HepG2 (cell line): ENCODE measurements around the gene ZFP36. TPM values are rescaled to one million over a fixed set of nuclear protein-coding genes. Genes with fewer than 3 reads are reported as not detected.

Source experiments
- ATAC-seq: fragments of 200-7000 bp; cut with Tn5 transposase; 3 replicates; pipeline ENCODE4 v1.9.1; 2020; ENCODE audit warnings: mild to moderate bottlenecking, moderate library complexity
- BruUV-seq: library from RNA; stranded (reverse); fragments of 400-500 nt; replicated peaks from 2 replicates; lab custom pipeline; 2021; lab: Mats Ljungman, UMichigan
- CTCF ChIA-PET: fragments of 300-600 bp; formaldehyde crosslinking; extraction: SDS; loops from one replicate; lab custom pipeline; 2021; ENCODE audit warnings: low total read pairs, inconsistent platforms, low intra/inter-chr PET ratio; lab: Yijun Ruan, JAX
- POLR2A ChIA-PET: fragments of 350-600 bp; sonication (Branson Sonifier 250); formaldehyde crosslinking; loops from one replicate; lab custom pipeline; 2020; ENCODE audit warnings: antibody characterized with exemption, inconsistent platforms; lab: Yijun Ruan, JAX
- DNase-seq: peaks from one replicate; pipeline ENCODE4 v3.0.0-alpha.2; 2015; ENCODE audit warnings: low spot score
- FAIRE-seq: peaks from 3 replicates; lab custom pipeline; 2011; peaks lifted over from hg19 to GRCh38; lab: Jason Lieb, UNC
- H2AFZ ChIP-seq: one replicate; pipeline ENCODE4 v1.6.1; 2011; ENCODE audit warnings: low read length, inconsistent platforms
- H3K27ac ChIP-seq: fragments of 300-600 bp; 3 replicates; pipeline ENCODE4 v1.8.0; 2011; ENCODE audit warnings: mixed run types, mild to moderate bottlenecking, mixed read lengths, low read length, inconsistent platforms; ENCODE audit not compliant: insufficient read depth; ENCODE audit errors: extremely low read length
- H3K27me3 ChIP-seq, 2 experiments: fragments of 200-600 bp in 1 of 2; 2 replicates in 1 of 2; 3 replicates in 1 of 2; pipeline versions ENCODE4 v1.6.0 to v1.8.0; 2011; ENCODE audit warnings: low read length in 2 of 2, mild to moderate bottlenecking in 2 of 2, moderate library complexity in 2 of 2, inconsistent platforms in 1 of 2; ENCODE audit not compliant: insufficient read depth in 2 of 2, control insufficient read depth in 1 of 2
- H3K36me3 ChIP-seq, 2 experiments: fragments of 200-600 bp in 1 of 2; replicated peaks in 1 of 2; 2 replicates in 1 of 2; 3 replicates in 1 of 2; pipeline versions ENCODE4 v1.5.1 to v1.8.0; 2011; ENCODE audit warnings: low read length in 2 of 2, inconsistent platforms in 1 of 2; ENCODE audit not compliant: insufficient read depth in 2 of 2, control insufficient read depth in 1 of 2
- H3K4me1 ChIP-seq: 2 replicates; pipeline ENCODE4 v1.5.1; 2012; ENCODE audit warnings: low read length, inconsistent platforms; ENCODE audit not compliant: insufficient read depth
- H3K4me2 ChIP-seq: 2 replicates; pipeline ENCODE4 v1.6.0; 2011; ENCODE audit warnings: low read depth, low read length, inconsistent platforms
- H3K4me3 ChIP-seq, 3 experiments: fragments of 200-600 bp in 1 of 3; sonication (generic), shearing (Covaris generic) in 1 of 3; replicated peaks in 1 of 3; 2 replicates each; pipeline ENCODE4 v1.5.1; 2011 to 2016; ENCODE audit warnings: low read length in 3 of 3, inconsistent platforms in 2 of 3, low read depth in 2 of 3, mild to moderate bottlenecking in 2 of 3, control low read depth in 1 of 3, mixed read lengths in 1 of 3; ENCODE audit not compliant: insufficient read depth in 1 of 3
- H3K79me2 ChIP-seq: one replicate; pipeline ENCODE4 v1.6.1; 2011; ENCODE audit warnings: low read length, inconsistent platforms; ENCODE audit not compliant: insufficient read depth
- H3K9ac ChIP-seq: 2 replicates; pipeline ENCODE4 v1.6.0; 2011; ENCODE audit warnings: mild to moderate bottlenecking, low read depth, low read length, inconsistent platforms; ENCODE audit not compliant: insufficient read depth
- H3K9me3 ChIP-seq: 2 replicates; pipeline ENCODE4 v1.5.1; 2012; ENCODE audit warnings: mild to moderate bottlenecking, low read length
- H4K20me1 ChIP-seq: 2 replicates; pipeline ENCODE4 v1.6.0; 2011; ENCODE audit warnings: inconsistent platforms, mild to moderate bottlenecking, low read length, moderate library complexity; ENCODE audit not compliant: insufficient read depth
- ASH2L ChIP-seq: fragments of 300-600, 200-600 bp; sonication (generic); IDR thresholded peaks from 2 replicates; pipeline ENCODE4 v1.7.0; 2017; ENCODE audit warnings: low read depth, mild to moderate bottlenecking, moderate library complexity, mixed read lengths, low read length; ENCODE audit not compliant: insufficient read length
- FOXA3 ChIP-seq: IDR thresholded peaks from 2 replicates; pipeline ENCODE4 v1.6.1; 2016; ENCODE audit warnings: missing genetic modification reagents, missing compliant biosample characterization
- HMG20A ChIP-seq: IDR thresholded peaks from 2 replicates; pipeline ENCODE4 v1.6.1; 2016; ENCODE audit warnings: borderline replicate concordance
- MAZ ChIP-seq, 2 experiments: sonication (generic) in 1 of 2; formaldehyde crosslinking in 1 of 2; IDR thresholded peaks; 2 replicates each; pipeline versions ENCODE4 v1.5.0 to v1.6.1; 2012 to 2020; ENCODE audit warnings: low read depth in 2 of 2, mild to moderate bottlenecking in 2 of 2, borderline replicate concordance in 1 of 2, improper control_type of control experiment in 1 of 2, low read length in 1 of 2, missing genetic modification reagents in 1 of 2, moderate library complexity in 1 of 2
- MTERF4 ChIP-seq: sonication (generic); formaldehyde crosslinking; IDR thresholded peaks from 2 replicates; pipeline ENCODE4 v1.8.0; 2023; ENCODE audit warnings: mild to moderate bottlenecking, missing genetic modification reagents
- TCF7L2 ChIP-seq: IDR thresholded peaks from 2 replicates; pipeline ENCODE4 v1.6.1; 2011; ENCODE audit warnings: mild to moderate bottlenecking, low read depth, low read length, moderate library complexity
- ZBTB7B ChIP-seq: sonication (generic); formaldehyde crosslinking; IDR thresholded peaks from 2 replicates; pipeline ENCODE4 v1.4.0; 2020; ENCODE audit warnings: missing genetic modification reagents
- ZFP36L1 ChIP-seq: sonication (generic); formaldehyde crosslinking; IDR thresholded peaks from 2 replicates; pipeline ENCODE4 v1.8.0; 2022; ENCODE audit warnings: mild to moderate bottlenecking, missing genetic modification reagents, moderate library complexity
- ZFY ChIP-seq: sonication (generic); formaldehyde crosslinking; IDR thresholded peaks from 2 replicates; pipeline ENCODE4 v1.4.0; 2020; ENCODE audit warnings: missing genetic modification reagents
- ZNF24 ChIP-seq: fragments of 450-650 bp; IDR thresholded peaks from 2 replicates; pipeline ENCODE4 v1.6.1; 2017; ENCODE audit warnings: antibody characterized with exemption, mild to moderate bottlenecking
- ZNF44 ChIP-seq: sonication (generic); formaldehyde crosslinking; IDR thresholded peaks from 2 replicates; pipeline ENCODE4 v1.5.1; 2020; ENCODE audit warnings: mild to moderate bottlenecking, missing genetic modification reagents
- ZNF558 ChIP-seq: sonication (generic); formaldehyde crosslinking; IDR thresholded peaks from 2 replicates; pipeline ENCODE4 v1.9.0; 2022; ENCODE audit warnings: mild to moderate bottlenecking, missing genetic modification reagents, borderline replicate concordance
- ZNF619 ChIP-seq: sonication (generic); formaldehyde crosslinking; IDR thresholded peaks from 2 replicates; pipeline ENCODE4 v1.4.0; 2020; ENCODE audit warnings: mild to moderate bottlenecking, missing genetic modification reagents
- ZNF652 ChIP-seq: IDR thresholded peaks from 2 replicates; pipeline ENCODE4 v1.6.1; 2016; ENCODE audit warnings: low read depth, borderline replicate concordance
- ZNF761 ChIP-seq: sonication (generic); formaldehyde crosslinking; conservative IDR thresholded peaks from 2 replicates; pipeline ENCODE4 v1.4.0; 2020; ENCODE audit warnings: mild to moderate bottlenecking, missing genetic modification reagents
- ZSCAN5A ChIP-seq: sonication (generic); formaldehyde crosslinking; IDR thresholded peaks from 2 replicates; pipeline ENCODE4 v1.8.0; 2022; ENCODE audit warnings: mild to moderate bottlenecking, missing genetic modification reagents, borderline replicate concordance
- WGBS: methylation state at CpG from one replicate; pipeline ENCODE4 v1.1.6; 2017; ENCODE audit warnings: low lambda C conversion rate; 5-methylcytosine and 5-hydroxymethylcytosine counted together
- in situ Hi-C: cut with HindIII; loops from 2 replicates; pipeline ENCODE4 v1.10.0; 2017; ENCODE audit warnings: low pct_unique_long_range_greater_than_20kb; ENCODE audit not compliant: extremely low pct_ligation_motif_present
- intact Hi-C: fragments of 100-400 bp; cut with micrococcal nuclease; formaldehyde crosslinking; loops from one replicate; pipeline ENCODE4 v1.10.0; 2022; ENCODE audit not compliant: unreplicated experiment
- polyA plus RNA-seq, 8 experiments: library from polyadenylated mRNA; depleted of rRNA in 3 of 8; stranded (reverse) in 7 of 8; unstranded in 1 of 8; fragments of >200 nt; fragmentation: Illumina TruSeq in 4 of 8; extraction: Trizol in 4 of 8; gene quantifications; 2 replicates each; pipeline versions ENCODE4 v1.2.1 to v1.2.3, GENCODE V29; 2011 to 2016; ENCODE audit warnings: low read depth in 4 of 8, missing spikeins in 1 of 8, mixed read lengths in 1 of 8; ENCODE audit not compliant: insufficient read depth in 1 of 8
- total RNA-seq, 5 experiments: library from RNA; depleted of rRNA; stranded (reverse); fragments of >200 nt; fragmentation: Illumina TruSeq; extraction: Trizol; gene quantifications; 2 replicates each; pipeline ENCODE4 v1.2.3, GENCODE V29; 2016; ENCODE audit warnings: low read depth in 1 of 5
- TF ChIP-seq, protein P1 (sequence below): sonication (generic); formaldehyde crosslinking; IDR thresholded peaks from 2 replicates; pipeline ENCODE4 v1.8.1; 2023; ENCODE audit warnings: missing genetic modification reagents, mild to moderate bottlenecking, borderline replicate concordance
- TF ChIP-seq, protein P2 (sequence below): IDR thresholded peaks from 2 replicates; pipeline ENCODE4 v1.6.1; 2018; ENCODE audit warnings: missing genetic modification reagents, mild to moderate bottlenecking, missing compliant biosample characterization

ZFP36 gene
- total and polyA plus RNA-seq, 2 of the 13 experiments (the other 11 are each of a cell fraction or from before 2014, with no cell fraction given), result 1.4 to 1.7 TPM

GRCh38 chr19:39409208-39410016 lies 2.8 kb downstream of the ZFP36 start:
- BruUV-seq, result no TSS peak
- ATAC-seq (no peak), FAIRE-seq (no peak), DNase-seq (peak; percentile 61)
- 8% methylated on average over 10 of the region's 52 CpGs for WGBS
- H3K4me3 ChIP-seq, result peak overlapping the region; percentile 97 to 98 (median 97)
- H3K4me1 ChIP-seq, result peaks cover 47% of the 10 kb centered on the region
- peaks cover 20% of the 10 kb centered on the region; the same call in 1 of the 2 replicates for H4K20me1 ChIP-seq
- intact Hi-C loops, result loop anchor here (5.0 to 10.0 kb wide), 3 partner anchors 67 to 287 kb away; partner anchors contain the start of genes EID2B and SAMD4B
- CTCF ChIA-PET, result interaction anchor here (5.1 kb wide), 1 partner anchor 12 kb away, joined by 127 read pairs; no protein-coding TSS in a partner anchor
- peaks cover 0 to 3% of the 10 kb centered on the region in 2 experiments; a peak in 1 of 5 replicates for H3K36me3 ChIP-seq
- H3K9ac ChIP-seq, result peak overlapping the region; percentile 92
- in situ Hi-C loops, result no loop called here
- H2AFZ ChIP-seq, result no peak overlapping the region
- H3K79me2 ChIP-seq, result peaks cover 39% of the 10 kb centered on the region
- no peaks in the 10 kb centered on the region; a peak in 1 of 5 replicates for H3K27me3 ChIP-seq
- H3K27ac ChIP-seq, result peak overlapping the region; percentile 81
- POLR2A ChIA-PET, result interaction anchor here (2.2 to 5.8 kb wide), 3 partner anchors 12 to 27 kb away, joined by 15 to 117 read pairs (median 43); partner anchors contain the start of genes MED29, PAF1 and RPS16
- peak overlapping the region; percentile 96 for H3K4me2 ChIP-seq
- no peaks in the 10 kb centered on the region for H3K9me3 ChIP-seq
- TF ChIP-seq, protein P1, sequence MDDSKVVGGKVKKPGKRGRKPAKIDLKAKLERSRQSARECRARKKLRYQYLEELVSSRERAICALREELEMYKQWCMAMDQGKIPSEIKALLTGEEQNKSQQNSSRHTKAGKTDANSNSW (CRISPR knock-in tag), result 0 out of 2 replicates have a peak, but pooled peaks have one; percentile 53
- TF ChIP-seq TCF7L2, result no peak
- TF ChIP-seq MTERF4 (CRISPR knock-in tag), result 0 out of 2 replicates have a peak, but pooled peaks have one; percentile 37
- TF ChIP-seq ZNF44 (CRISPR knock-in tag), result 0 out of 2 replicates have a peak, but pooled peaks have one; percentile 33
- peak; percentile 71 for TF ChIP-seq ZNF652
- peak; percentile 26; the same call in 1 of the 2 replicates for TF ChIP-seq ZFY (CRISPR knock-in tag)
- TF ChIP-seq FOXA3 (CRISPR knock-in tag), result 0 out of 2 replicates have a peak, but pooled peaks have one; percentile 11
- TF ChIP-seq, protein P2, sequence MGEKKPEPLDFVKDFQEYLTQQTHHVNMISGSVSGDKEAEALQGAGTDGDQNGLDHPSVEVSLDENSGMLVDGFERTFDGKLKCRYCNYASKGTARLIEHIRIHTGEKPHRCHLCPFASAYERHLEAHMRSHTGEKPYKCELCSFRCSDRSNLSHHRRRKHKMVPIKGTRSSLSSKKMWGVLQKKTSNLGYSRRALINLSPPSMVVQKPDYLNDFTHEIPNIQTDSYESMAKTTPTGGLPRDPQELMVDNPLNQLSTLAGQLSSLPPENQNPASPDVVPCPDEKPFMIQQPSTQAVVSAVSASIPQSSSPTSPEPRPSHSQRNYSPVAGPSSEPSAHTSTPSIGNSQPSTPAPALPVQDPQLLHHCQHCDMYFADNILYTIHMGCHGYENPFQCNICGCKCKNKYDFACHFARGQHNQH (CRISPR knock-in tag), result peak; percentile 62
- 0 out of 2 replicates have a peak, but pooled peaks have one; percentile 16 for TF ChIP-seq ZNF761
- TF ChIP-seq ASH2L, result peak; percentile 29
- TF ChIP-seq ZNF558 (CRISPR knock-in tag), result peak; percentile 66; the same call in 1 of the 2 replicates
- peak; percentile 29; the same call in 1 of the 2 replicates for TF ChIP-seq ZBTB7B (CRISPR knock-in tag)
- no peak for TF ChIP-seq HMG20A
- no peak for TF ChIP-seq MAZ (IDR thresholded peaks at IDR 0.05; ENCODE audit: borderline replicate concordance, low read depth, low read length)
- TF ChIP-seq MAZ (CRISPR knock-in tag; IDR thresholded peaks at IDR 0.05; ENCODE audit: low read depth), result no peak
- 0 out of 2 replicates have a peak, but pooled peaks have one; percentile 54 for TF ChIP-seq ZFP36L1 (CRISPR knock-in tag)
- peak; percentile 30; the same call in 1 of the 2 replicates for TF ChIP-seq ZSCAN5A
- TF ChIP-seq ZNF24, result no peak
- 0 out of 2 replicates have a peak, but pooled peaks have one; percentile 44 for TF ChIP-seq ZNF619
